GM18861 (cell line): Measurements from ENCODE around the gene ADTRP.
"Not testable (repeated sequence)": the region's sequence is repeated elsewhere in the genome, so short reads cannot be mapped to it uniquely, and the experiment has no call there.

Source experiments
- ATAC-seq: cut with Tn5 transposase; IDR thresholded peaks from one replicate; pipeline ENCODE4 v1.9.1; 2021; ENCODE audit not compliant: unreplicated experiment

ADTRP gene

DNA sequence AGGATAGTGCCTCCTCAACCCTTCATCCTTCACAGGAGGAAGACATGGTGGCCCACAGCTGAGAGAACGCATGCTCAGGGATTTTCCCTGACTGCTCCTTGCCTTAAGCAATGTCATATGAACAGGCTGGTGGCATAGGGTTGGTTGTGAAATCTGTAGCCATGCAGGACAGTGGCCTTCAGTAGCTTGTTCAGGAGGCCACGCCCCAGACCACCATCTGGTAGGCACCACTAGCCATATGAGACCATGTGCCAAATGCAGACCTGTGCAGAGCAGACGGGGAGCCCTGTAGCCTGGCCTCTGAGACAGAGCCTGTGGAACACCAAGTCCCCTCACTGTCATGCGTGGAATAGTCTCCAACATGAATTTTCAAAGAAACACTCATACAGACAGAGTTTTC is 76.5 kb downstream of the ADTRP start:
- ATAC-seq, result no peak

DNA sequence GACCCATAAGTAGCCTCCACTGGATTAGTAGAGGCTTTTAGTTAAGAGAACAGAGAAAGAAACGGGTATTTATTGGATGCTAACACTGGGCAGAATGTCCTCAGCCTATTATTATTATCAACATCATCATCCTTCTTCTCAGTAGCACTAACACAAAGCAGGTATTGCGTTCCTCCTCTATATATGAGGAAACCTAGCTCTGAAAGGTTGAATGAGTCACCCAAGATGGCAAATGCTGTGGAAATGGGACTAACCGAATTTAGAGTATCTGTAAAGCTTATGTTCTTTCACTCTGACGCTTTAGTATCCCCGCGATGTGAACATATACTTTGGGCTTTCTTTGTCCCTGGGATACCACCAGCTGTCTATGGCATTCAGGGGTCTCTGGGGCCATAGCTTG is 77.0 kb downstream of the ADTRP start:
- no peak for ATAC-seq

DNA sequence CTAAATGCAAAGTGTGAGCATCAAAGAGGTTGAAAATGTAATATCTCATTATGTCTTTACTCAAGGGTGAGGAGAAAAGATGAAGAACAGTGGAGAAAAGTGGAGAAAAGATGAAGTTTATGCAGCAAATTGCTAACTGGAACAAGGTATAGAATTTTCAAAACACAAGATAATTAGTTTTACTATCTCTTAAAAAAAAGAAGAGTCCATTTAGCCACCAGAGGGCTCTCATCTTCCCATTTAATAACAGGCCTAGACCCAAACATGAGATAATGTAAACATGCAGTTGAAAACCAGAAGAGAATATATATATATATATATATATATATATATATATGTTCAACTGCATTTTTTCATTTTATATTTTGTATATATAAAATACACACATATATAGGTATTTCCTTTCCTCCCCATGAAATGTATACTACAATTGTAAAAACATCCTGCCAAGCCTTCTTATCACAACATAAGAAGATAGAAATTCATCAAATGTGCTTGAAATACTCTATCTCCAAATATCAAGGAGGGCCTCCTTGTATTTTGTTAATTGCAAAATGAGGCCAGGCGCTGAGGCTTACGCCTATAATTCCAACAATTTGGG is 78.4 kb downstream of the ADTRP start:
- ATAC-seq, result no peak

DNA sequence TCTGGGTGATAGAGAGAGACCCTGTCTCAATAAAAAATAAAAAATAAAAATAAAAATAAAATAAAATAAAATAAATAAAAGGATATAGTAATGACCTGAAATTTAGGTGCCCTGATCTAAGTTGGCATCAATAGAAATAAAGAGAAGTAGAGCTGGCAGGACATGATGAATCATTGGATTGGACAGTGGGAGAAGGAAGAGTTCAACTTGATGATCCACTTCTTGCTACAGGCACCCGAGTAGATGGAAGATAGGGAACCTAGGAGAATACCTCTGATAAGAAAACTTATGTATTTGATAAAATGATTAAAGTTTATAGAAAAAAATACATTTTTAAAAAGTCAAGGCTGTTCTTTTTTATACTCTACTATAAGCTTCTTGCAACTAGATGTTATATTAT is 79.0 kb downstream of the ADTRP start:
- no peak for ATAC-seq

DNA sequence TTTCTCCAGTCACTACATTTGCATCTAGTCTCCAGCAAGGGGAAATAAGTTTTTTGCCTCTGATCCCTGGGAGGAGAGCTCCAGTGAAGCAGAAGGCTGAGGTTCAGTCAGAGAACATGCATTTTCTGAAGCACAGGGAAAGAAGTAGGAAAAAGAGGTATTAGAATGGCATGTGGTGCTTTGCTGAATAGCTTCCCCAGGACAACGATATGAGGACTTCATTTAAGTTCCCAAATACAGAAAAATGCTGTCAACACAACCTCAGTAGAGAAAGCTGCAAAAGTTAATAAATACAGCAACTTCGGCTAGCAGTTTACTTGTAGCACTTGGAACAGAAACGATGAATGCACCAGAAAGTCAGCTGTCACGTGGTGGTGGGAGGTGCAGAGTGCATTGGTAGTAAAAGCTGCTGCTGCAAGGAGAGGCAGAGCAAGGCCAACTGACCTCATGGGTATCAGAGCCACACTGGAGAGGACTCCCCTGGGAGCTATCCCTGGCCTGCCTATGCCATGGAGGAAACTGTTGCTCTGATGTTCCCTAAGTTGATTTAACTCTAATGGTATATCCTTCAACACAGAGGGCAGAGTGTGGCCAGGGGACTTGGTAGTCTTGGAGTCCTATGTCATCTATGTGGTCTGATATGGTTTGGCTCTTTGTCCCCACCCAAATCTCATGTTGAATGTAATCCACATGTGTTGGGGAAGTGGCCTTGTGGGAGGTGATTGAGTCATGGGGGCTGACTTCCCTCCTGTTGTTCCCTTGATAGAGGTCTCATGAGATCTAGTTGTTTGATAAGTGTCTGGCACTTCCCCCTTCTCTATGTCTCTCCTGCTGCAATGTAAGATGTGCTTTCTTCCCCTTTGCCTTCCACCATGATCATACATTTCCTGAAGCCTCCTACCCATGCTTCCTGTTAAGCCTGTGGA is 85.9 kb downstream of the ADTRP start:
- no peak for ATAC-seq

DNA sequence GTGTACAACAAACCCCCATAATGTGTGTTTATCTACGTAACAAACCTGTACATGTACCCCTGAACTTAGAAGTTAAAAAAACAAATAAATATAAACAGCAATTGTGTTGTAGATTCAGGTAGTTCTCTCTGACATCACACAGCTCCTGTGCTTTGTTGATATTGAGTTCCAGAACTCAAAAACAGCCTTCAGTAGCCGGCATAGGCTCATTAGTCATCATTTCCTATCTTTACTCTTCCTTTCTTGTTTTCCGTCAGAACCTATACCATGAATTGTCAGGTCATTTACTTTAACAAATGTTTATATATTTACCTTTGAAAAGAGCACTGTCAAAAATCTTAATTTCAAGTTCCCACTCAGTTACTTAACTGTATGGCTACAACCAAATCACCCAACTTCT is 88.8 kb downstream of the ADTRP start:
- ATAC-seq, result no peak

DNA sequence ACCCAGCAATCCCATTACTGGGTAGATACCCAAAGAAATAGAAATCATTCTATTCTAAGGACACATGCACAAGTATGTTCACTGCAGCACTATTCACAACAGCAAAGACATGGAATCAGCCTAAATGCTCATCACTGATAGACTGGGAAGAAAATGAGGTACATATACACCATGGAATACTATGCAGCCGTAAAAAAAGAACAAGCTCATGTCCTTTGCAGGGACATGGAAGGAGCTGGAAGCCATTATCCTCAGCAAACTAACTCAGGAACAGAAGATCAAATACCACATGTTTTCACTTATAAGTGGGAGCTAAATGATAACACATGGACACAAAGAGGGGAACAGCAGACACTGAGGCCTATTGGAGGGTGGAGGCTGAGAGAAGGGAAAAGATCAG is 89.2 kb downstream of the ADTRP start:
- not testable (repeated sequence) for ATAC-seq

DNA sequence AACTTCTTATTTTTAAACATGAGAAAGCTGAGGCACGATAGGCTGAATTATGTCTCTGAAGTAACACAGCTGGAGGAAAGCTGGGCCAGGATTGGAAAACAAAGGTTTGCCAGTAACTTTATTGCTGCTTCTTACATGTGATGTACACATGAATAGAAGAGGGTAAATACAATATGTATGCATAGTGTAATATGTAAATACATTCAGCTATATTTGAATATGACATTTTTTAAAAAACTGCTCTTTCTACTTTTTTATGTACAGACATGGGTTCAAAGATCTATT is 90.2 kb downstream of the ADTRP start:
- no peak for ATAC-seq

DNA sequence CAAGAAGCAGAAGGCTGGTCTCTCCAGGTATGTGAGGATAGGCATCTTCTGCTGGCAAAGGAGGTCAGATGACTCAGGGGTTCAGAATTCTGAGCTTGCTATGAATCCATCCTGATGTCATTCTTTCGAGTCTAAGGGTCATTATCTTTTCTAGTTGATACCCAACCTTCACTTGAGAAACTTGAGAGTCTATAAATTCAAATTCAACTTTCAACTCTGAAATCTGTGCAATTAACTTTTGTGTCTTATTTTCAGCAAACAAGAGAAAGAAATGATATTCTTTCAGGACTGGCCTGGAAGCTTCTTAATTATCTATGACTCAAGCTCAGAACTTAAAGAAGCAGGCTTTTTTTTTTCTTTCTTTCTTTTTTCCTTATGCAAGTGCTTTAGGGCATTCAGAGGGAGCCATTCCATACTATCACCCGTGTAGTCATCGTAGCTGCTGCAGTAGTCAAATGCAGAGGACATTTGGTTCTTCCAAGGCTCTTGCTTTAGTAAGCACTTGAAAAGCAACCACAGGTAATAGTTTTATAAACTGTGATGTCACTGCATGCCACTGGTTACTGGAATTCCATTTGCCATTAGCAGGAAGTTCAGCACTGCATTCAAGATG is 93.0 kb downstream of the ADTRP start:
- no peak for ATAC-seq

DNA sequence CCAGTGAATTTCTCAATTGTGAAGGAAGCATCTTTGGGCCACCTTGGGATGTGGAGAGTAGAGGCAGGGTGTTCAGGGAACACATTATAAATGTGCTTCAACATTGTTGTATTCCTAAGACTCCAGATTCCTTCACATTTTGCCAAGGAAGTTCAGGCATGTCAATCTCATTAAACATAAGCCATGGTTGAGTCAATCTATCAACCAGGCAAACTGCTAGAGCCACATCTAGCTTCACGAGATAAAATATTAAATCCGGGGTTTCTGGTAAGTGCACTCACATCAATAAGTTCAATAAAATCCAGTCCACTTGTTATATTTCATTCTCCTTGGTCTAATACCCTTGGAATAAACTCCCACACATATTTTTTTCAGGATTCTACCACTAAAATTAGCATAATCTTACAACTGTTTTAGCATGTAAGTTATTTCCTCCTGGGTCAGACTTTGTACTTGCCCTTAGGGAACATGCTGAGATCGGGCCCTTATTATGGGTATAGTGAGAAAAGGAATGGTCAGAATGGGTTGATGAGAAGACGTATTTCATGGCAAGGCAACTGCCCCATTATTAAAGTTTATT is 93.6 kb downstream of the ADTRP start:
- no peak for ATAC-seq

DNA sequence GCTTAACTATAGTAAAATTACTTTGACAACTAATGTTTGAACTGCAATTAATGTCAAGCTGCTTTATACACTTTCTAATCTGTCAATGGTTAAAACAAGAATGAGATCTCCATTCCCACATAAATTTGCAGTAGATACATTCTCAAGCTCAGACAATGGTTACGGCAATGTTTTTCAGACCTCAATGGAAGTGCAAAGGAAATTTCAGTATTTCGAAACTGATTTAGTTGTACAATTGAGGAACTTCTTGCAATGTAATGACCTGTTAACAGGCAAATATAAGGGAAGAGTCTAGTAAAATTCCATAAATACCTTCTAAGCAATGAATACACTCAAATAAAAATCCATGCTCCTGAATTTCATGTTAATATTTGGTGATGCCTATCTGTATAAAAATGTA is 94.7 kb downstream of the ADTRP start:
- no peak for ATAC-seq

DNA sequence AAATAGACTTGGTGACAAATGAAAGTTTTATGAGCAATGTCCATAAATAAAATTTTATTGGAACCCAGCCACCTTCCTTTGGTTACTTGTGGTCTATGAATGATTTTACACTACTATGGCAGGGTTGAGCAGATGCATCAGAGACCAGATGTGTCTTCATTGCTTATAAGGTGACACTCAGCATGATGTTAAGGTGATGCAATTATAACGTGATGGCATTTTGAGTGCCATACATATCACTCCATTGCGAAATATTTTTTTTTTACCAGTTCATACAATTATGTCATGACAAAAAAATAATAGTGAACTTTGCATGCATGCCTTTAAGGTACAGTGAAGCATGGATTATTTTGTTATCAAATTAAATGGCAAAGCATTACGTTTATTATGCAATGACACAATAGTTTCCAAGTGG is 96.0 kb downstream of the ADTRP start:
- no peak for ATAC-seq

DNA sequence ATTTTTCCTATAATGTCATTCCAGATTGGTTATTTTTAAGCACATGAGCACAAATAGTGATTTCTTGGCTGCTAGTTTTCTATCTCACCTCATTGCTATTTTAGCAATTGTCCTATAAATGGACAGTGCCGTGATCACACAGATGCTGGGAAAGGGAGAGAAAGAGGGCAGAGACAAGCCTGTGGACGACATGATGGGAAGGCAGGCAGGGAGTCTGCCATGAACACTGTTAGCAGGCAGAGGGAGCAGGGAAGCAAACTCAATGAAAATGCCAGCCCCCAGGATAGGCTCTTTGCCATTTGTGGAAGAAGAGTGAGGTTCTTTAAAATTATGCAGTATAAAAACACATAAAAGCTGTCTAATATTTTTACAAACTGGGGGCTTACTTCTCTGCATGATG is 96.8 kb downstream of the ADTRP start:
- no peak for ATAC-seq

DNA sequence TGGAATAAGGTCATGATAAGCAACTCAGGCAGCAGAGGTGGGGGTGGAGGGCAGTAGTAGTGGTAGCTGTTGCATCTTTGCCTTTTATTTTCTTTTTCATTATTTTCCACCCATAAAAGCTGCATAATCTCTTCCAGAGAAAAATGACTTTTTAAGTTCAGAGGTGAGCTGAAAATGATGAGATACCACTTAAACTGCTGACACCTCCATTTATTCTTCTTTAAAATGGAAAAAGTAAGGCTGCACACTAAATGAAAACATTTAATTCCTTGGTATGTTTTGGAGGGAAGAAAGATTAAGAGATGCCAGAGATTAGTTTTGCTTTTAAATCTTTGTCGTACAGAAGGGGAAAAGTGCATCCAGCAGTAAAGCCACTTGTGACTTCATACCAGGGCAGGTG is 97.2 kb downstream of the ADTRP start:
- no peak for ATAC-seq

DNA sequence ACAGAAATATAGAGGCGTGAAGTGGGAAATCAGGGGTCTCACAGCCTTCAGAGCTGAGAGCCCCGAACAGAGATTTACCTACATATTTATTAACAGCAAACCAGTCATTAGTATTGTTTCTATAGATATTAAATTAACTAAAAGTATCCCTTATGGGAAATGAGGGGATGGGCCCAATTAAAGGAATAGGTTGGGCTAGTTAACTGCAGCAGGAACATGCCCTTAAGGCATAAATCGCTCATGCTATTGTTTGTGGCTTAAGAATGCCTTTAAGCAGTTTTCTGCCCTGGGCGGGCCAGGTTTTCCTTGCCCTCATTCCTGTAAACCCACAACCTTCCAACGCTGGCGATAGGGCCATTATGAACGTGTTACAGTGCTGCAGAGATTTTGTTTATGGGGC is 98.1 kb downstream of the ADTRP start:
- ATAC-seq, result not testable (repeated sequence)

DNA sequence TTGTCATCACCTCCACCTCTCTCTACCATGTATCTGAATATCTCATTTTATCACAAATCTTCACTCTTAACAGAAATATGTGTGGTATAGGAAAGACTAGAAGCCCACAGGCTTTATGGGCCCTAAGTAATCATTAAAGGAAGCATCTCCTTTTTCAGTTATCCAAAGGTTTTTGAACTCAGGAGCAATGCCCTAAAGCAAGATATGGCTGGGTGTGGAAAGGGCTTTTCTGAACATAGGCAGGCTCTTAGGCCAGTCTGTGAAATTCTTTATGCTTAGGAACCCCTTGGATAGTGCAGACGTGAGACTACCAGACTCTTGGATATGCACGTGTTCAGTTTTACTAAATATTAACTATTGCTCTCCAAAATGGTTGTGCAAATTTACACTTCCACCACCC is 99.5 kb downstream of the ADTRP start:
- ATAC-seq, result no peak

DNA sequence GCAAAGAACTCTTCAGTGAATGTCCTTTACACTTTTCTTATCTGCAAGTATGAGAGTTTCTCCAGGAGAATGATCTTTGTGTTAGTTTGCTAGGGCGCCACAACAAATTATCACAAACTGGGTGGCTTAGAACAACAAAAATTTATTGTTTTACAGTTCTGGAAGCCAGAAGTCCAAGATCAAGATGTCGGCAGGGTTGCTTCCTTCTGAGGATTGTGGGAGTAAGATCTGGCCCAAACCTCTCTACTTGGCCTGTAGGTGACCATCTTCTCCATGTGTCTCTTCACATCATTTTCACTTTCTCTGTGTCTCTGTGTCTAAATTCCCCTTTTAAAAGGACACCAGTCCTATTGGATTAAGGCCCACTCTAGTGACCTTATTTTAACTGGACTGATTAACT is 103.0 kb downstream of the ADTRP start:
- ATAC-seq, result no peak

DNA sequence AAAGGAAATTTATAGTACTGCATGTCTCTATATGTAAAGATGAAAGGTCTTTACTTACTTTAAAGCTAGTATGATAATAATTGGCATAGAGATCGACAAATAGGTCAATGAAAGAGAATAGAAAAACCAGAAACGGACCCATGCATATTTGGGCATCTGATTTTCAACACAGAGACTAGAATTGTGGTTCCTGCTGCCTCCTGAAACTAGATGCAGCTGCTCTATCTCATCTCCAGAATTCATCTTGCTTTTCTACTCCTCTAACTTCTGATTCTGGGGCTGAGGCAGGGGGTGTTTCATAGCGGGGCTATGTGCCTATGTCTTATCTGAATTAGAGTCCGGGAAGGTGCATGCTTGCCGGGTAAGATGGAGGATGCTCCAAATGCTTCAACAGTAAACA is 105.9 kb downstream of the ADTRP start:
- ATAC-seq, result no peak

DNA sequence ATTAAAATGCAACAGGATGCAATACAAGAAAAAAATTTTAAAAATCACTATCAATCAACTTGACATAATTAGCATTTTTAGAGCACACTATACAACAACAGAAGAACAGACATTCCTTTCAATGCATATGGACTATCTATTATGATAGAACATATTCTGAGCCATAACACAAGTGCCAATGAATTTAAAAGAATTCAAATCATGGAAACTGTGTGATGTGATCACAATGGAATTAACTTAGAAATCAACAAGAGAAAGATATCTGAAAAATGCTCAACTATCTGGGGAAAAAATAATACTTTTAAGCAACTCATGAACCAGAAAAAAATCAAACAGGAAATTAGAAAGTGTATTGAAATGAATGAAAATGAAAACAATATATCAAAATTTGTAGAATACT is 106.3 kb downstream of the ADTRP start:
- ATAC-seq, result no peak

DNA sequence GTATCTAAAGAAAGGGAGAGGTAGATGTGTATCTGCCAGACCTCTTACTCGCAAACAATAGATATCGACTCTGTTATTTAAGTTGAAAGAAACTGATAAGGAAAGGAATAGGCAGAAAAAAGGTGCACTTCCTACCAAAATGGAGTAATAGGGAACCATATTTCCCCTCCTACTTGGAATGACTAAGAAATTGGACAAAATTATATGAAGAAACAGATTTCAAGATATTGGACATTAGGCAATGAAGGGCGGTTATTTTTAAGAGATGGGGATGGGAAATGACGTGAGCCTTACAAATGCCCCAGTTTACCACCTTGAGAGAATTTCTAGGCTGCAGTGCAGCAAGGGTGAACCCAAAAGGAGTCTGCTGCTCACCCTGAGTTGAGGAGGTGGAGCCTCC is 108.9 kb downstream of the ADTRP start:
- ATAC-seq, result no peak

DNA sequence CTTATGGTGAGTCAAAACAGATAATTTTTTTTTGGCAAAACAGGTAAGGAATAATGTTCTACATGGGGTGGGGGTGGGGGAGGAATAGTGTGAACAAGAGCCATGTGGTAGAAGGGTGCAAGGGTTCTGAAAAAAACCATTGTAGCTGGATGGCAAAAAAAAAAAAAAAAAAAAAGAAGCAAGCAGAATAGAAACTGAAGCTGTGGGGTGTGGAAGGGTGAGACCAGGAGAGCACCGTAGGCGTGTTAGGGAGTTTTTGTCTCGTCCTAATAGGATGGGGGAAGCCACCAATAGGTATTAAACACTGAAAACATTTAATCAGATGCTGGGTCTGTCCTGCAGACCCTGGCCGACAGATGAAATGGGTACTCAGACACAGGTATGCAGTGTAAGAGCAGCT is 110.1 kb downstream of the ADTRP start:
- no peak for ATAC-seq

DNA sequence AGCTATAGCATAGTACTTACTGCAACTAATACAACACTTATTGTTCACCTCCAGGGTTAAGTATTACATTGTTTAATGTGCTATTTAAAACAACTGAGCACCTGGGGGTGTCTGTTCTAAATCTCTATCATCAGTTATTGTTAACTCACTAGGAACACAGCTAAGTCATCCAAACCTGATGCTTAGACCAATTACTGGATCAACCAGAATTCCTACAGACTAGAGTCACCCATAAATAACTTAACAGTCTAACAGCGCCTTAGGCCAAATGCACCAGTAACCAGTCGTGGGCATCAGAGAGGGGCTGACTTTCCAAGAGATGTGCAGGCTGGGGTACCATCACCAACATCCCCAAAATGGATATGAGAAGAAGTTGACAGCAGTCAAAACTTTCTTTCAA is 110.7 kb downstream of the ADTRP start:
- no peak for ATAC-seq
